Epidermal melanocyte (primary cell): ENCODE results near the gene DMRTA2.

Source experiments
- DNase-seq: peaks from one replicate; pipeline ENCODE4 v3.0.0; 2011; ENCODE audit warnings: low spot score; ENCODE audit not compliant: insufficient read length

Gene DMRTA2

DNA sequence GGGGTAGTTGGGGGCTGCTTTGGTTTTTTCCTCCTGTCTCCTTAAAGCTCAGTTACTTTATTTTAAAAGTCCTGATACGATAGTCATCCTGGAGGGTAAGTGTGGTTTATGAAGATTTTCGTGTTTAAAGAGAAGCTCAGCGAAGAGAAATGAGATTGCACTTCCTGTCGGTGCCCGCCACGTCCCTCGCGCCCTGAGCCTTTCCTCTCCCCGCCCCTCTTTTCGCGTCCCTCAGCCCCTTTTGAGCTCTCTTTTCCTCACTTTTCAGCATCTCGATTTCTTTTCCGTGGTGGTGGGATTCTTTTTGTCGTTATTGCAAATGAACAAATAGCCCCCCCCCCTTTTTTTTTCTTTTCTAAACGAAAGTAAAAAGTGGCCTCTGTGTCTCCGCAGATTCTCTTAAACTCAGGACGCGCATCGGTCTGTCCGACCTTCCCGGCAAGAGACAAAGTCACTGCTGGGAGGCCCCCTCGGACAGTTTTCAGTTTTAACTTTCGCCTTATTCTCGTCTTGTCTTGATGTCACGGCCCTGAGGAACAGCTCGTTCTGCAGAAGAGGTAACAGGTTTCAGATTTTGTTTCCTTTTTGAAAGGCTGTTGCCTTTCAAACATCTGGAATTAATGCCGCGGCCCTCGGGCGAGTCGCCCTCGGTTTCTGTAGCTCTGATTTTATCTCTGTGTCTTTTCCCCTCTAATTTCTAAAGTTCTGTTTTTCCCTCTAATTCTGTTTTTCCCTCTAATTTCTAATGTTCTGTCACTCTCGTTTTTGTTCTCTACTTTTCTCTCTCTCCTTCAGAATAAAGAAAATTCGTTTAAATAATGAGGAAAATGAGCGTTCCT is 1.0 kb upstream of the DMRTA2 start:
- no peak for DNase-seq

DNA sequence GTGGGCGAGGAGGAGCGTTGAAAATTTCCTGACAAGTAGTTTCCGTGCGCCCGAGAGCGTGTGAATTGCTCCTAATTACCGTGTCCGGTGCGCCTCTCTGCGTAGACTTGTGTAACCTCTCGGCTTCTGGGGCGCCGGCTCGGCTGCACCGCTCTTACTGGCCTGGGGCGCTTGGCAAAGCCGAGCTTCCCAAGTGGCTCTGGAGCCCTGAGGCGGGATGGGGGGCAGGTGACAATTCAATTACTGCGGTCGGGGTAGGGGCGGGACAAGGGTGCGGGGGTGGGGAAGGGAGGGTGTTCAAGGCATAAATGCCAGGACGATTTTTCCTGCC is 392 bp upstream of the DMRTA2 start:
- no peak for DNase-seq

DNA sequence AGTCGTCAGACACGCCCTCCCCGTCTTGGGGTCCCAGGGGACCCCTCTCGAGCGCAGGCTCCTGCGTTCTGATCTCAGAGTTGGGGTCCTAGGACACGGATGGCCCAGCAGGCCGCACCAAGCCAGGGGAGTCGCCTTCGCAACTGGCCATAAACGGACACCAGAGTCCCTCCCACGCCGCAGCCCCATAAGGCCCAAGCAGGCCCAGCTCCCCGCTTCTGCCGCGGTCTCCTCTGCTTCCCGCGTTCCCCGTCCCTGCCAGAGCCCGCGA is 633 bp downstream of the DMRTA2 start:
- DNase-seq, result no peak

DNA sequence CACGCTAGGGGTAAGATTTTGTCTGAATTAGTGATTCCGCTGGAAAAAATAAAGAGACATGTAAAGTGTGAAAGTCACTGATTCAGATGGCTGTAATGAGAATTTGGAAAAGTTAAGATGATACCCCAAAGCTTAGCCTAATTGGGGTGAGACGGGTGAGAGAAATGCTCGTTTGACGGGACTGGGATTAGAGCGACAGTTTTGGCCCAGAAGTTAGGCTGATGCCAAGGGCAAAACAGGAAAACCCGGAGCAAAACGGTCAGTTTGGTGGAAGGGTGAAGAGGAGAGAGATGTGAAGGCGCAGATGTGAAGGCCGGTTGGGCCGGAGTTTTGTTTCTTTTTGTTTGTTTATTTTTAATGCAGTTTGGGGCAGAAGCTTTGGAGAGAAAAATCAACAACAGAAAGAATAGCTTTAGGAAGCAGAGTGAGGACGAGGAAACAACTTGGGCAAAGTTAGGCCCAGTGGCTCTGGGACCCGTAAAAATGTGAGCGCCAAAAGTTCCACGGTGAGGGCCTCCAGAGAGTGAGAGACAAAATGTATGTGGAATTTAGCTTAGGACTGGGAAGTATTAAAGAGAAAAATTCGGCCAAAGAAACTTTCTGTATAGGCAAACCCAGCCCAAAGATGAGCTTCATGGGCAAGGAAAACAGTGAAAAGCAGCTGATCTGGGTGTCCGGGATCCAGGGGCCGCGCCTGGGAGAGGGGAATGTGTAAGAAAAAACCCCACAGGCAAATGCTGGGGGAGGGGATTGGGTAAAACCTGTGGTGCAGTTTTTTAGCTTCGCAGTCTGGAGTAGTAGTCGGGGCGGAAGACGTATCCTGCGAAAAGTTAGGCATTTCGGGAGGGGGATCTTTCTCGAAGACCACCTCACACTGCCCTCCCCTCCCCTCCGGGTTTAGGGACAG is 1.2 kb downstream of the DMRTA2 start:
- DNase-seq, result no peak

DNA sequence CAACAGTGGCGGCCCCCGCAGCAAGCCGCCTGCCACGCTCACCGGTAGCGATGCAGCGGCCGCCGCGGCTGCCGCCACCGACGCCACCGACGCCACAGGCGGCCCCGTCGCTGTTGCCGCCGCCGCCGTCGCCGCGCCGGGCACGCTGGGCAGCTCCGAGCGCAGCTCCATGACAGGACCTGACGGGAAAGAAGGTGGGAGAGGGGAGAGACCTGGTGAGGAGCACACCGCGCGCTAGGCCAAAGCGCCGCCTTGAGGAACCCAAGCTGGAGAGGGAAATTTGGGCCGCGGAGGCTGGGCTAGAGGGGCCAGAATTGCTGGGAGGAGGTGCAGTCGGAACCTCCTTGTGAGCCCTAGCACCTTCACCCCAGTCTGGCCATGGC is 1.9 kb downstream of the DMRTA2 start:
- no peak for DNase-seq

DNA sequence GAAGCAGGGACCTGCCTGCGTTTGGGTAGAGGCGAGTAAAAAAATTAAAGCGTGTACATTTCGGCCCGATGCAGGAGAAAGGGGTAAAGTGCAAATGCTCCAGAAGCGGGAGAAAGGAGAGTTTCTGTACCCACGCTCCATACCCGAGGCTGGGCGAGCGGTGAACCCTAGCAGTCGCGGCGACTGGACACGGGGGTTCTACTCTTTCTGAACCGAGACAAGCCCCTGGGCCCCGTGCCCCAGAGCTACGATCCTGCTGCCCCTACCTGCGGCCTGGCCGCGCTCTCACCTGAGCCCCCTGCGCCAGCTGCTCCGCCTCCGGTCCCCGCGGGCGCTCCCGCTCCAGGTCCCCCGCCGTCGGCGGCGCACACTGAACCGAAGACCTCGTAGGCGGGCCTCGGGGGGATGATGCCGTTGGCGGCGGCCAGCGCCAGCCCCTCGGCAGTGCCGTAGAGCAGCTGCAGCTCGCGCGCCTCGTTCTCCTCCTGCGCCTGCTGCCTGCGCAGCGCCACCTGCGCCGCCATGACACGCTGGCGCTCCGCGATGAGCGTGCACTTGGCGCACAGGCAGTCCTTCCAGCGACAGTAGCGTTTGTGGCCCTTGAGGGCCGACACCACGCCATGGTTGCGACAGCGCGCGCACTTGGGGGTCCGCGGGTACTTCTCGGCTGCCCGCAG is 2.4 kb downstream of the DMRTA2 start:
- DNase-seq, result no peak

DNA sequence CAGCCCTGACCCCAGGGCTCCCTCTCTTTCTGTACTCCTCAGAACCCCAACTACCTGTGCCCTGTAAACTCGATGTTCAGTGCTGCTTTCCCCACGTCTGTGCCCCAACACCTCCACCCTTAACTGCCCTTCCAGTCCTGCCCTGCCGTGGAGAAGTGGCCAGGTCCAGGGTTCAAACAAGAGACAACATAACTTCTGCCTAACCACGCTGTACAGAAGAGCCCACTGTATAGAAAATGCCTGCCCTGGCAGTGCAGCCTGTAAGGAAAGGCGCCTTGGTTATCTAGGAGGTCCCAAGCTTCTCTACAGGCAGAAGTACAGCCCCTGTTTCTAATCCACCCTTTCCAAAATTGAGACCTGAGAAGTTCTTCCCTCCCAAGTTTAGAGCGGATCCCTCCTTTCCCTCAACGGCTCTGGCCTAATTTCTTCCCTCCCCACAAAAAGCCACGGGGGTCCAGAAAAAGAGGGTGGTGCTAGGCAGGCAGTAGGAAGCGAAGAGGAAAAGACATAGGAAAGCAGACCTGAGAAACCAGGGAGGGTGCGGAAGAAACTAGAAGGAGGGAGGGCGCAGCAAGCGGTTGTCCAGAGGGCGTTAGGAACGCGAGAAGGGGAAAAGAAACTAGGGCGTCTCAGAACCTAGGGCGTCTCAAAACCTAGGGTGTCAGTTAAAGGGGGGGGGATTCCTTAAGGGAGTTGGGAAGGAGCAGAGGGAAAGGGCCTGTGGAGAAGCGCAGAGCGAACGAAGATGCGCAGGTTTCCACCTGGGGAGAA is 3.2 kb downstream of the DMRTA2 start:
- no peak for DNase-seq

DNA sequence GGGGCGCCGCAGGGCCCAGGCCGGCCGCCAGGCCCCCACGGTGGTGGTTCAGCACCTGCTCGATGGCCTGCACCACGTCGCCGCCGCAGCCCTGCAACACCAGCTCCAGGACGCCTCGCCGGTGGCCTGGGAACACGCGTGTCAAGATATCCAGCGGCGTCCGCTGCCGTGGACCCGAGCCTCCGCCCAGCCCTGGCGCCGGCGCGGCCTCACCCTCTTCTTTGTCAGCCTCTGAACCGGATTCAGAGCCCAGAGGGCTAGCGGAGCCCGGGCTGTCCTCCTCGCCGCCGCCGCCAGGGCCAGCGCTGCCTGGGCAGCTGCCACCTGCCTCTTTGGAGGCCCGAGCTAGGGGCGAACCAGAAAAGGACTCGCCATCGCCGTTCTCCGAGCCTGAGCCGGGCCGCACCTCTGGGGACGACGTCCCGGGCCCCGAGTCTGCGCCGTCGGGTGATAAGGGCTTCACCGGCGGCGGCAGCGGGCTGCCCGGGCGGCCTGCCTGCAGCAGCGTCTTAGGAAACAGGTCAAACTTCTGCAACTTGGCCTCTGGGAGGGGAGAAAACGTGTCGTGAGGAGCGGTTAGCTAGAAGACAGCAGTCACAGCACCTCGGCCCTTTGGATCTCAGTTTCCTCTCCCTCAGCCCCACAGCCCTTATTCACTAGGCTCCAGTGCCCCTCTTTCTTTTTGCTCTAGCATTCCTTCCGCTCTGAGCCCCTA is 3.9 kb downstream of the DMRTA2 start:
- no peak for DNase-seq

DNA sequence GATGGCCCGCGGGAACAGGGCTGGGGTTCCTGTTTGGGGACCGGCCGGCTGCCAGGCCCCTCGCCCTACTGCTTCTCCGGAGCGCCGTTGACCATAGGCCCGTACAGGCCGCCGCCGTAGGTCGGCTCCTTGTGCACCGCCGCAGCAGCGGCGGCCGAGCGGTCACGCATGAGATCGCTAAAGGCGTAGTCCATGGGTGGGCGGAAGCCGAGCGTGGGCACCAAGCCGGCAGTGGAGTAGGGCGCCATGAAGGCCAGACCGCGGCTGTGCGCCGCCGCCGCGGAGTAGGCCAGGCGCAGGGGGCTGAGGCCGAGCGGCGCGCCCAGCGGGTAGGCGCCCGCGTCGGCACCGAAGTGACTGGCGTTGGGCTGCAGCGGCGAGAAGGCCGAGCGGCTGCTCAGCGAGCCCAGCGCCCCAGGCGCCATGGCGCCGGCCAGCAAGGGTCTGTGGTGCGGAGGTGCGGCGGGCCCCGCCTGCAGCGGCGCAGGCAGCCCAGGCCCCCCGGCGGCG is 4.6 kb downstream of the DMRTA2 start:
- no peak for DNase-seq

DNA sequence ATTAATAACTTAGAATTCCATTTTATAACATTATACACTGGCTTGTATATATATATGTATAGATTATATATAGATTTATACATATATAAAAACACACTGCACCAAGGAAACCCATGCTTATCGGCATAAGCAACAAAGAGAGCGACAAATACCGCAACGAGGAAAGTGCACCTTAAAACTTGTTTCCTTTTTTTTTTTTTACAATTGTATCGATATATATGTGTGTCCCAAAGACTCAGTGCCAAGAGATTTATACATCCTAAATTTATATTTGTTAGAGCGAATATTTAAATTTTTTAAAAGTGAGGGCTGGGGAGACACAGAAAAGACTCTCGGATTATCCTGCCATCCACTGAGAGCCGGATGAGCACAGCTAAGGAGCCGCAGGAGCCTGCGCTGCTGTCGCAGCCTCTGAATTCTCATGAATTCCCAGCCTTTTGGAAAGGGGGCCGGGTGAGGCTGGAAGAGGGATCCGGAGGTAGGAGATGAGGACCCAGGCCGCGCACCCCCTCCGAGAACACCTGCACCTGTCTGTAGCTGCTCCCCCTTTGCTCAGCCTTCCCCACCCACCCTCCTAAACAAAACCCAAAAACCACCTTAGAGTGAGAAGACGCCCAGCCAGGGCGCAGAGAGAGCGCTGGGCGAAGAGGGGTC is 5.2 kb downstream of the DMRTA2 start:
- no peak for DNase-seq

DNA sequence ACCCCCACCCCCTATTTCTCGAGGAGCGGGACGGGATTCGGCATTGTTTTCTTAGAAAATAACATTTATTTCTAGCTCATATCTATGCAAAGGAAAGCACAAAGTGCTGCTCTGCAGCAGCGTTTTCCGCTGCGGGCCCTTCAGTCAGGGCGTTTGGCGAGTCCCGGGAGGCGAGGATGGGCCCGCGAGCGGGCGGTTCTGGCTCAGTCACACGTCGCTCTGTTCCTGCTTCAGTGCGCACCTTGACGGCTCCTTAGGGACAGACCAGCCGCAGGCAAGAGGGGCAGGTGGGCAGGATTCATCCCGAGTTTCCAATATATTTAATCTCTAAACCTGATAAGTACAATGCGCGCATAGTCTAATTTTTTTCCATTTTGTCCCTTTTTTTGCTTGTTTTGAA is 5.7 kb downstream of the DMRTA2 start:
- no peak for DNase-seq

DNA sequence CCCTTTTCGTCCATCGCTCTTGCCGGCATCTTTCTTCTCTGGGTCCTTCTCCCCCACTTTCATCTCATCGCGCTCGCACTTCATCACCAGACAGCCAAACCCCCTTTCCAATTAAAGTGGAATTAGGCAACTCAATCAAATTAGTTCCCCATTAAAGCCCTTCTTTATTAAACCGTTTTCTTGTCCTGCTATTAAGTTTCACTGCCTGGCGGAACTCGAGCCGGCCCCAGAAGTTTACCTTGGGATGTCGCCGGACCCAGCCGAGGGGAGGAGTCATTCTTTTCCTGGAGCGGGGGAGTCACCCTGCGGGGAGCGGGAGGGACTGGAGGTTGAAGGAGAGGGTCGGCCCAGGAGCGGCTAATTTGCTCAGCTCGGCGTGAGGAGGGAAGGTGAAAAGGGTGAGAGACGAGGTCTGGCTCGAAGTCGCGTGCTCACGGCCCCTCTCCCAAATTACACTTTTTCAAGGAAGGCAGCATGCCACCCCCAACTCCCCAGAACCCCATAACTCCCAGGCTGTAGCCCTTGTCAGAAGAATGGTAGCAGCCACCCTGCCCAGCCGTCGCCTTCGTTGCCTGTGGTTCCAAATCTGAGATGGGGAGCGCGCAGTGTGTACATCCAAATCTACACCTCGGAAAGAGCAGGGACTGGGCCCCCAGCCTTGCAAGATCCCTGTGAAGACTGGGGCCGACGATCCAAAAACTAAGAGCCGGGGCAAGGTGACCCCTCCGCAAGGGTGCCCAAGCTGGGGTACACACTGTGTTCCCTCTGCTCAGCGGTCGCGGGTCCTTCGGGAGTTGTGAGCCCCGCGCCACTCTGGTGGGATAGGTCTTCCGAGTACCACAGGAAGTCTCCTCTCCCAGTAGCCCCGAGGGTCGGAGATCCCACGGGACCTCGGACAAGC is 6.4 kb downstream of the DMRTA2 start:
- DNase-seq, result no peak

DNA sequence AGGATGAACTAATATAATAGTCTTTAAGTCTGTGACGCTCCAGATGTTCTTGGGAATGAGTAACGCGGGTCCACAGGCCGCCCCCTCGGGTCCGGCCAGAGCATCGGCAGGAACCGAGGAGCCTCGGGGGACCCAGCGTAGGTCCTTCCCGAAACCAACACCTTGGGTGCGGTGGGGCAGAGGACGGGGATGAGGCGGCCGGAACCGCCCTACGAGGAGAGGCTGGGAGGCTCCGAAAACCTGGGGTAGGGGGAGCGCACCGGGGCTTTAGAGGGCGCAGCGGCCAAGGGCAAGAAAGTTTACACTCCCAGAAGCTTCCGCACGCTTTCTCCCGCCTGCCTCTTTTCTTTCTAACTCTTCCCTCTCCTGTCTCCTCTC is 7.1 kb downstream of the DMRTA2 start:
- DNase-seq, result no peak

DNA sequence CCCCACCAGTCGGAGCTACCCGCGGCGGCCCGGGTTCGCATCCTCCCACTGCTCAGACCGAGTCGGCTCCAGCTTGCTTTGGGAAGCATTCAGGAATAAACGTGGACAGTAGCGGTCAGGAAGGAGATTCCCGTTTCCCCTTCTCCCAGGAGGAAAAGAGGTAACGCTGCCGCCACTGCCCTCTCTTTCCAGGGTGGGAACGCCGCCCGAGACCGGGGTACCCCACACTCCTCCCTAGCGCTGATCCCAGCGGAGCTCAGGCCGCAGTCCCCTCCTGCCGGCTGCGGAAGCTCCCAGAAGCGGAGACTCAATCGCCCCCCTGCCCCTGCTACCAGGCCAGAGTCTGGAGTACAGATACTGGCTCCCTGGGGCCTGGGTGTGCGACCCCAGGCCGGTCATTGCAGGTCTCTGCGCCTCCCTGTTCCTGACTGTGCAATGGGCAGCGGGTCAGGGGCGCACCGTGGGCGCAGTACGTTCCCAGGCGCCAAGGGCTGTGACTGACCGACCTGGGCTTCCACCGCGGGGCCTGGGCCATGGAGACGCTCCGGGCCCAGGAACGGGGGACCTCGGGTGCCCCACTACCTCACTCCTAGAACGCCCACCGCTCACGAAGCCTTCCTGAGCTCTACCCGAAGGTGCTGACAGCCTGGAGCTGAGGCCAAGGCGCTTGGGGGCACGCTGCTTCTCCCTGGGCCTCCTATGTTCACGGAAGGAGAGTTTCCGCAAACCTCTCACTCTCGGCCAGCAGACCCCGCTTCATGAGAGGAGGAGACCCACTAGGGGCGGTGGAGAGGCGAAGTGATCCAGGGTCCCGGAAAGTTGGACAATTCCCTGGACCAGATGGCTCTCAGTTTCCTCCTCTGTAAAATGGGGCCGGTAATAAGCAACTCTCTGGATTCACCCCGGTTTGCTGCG is 7.8 kb downstream of the DMRTA2 start:
- DNase-seq, result no peak

DNA sequence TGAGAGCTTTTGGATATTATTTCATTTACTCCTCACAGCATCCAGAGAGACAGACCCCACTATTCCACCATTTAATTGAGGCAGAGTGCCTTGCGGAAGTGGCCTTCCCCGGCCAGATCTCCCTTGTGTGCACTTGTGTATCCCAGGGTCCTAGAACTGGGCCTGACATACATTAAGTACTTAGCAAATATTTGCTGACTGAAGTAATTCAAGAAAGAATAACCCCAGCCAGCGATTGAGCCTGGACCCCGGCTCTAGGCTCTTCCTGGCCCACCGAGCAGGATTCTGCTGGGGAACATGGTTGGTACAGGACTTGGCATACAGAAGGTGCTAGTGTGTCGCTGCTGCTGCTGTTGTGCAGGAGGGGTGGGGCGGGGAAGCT is 8.4 kb downstream of the DMRTA2 start:
- DNase-seq, result no peak

DNA sequence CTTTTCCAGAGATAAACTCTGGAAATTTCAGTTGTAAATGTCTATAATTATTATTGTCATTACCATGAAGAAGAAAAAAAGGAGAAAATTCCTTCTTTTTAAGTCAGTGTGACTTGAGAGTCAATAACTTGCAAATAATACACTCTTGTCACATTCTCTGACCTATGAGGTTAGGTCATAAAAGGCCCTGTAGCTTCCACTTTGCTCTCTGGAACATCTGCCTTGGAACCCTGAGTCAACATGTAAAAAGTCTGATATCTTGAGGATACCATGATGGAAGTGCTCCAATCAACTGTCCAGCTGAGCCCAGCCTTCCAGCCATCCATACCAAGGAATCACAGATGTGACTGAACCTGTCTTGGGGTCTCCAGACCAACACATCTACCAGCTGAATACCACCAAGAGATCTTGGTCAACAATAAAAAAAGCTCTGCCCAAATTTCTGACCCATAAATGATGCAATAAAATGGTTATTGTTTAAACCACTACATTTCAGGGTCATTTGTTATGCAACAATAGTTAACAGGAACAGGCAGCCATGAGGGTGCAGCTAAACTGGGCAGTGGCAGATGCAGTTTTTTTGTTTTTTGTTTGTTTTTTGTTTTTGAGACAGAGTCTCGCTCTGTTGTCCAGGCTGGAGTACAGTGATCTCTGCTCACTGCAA is 10.3 kb downstream of the DMRTA2 start:
- DNase-seq, result no peak

DNA sequence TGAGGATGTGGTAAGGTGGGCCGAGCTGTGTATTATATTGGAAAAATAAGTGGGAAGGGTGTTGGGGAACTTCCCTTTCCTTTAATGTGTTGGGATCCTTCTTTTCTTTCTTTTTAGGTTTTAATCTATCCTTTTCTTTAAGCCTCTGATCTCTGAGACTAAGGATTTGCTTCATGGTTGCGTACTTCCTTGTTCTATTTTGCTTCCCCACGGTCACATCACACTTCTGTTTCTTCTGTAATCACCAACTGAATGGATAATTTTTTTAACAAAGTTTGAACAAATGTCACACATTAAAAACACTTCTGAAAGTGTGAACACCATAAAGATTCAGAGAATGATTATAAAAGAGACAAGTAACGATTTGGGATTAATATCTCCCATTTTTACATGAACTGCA is 17.4 kb downstream of the DMRTA2 start:
- DNase-seq, result no peak
